Measurements from ENCODE around the gene ANAPC16.

ANAPC16 gene

DNA sequence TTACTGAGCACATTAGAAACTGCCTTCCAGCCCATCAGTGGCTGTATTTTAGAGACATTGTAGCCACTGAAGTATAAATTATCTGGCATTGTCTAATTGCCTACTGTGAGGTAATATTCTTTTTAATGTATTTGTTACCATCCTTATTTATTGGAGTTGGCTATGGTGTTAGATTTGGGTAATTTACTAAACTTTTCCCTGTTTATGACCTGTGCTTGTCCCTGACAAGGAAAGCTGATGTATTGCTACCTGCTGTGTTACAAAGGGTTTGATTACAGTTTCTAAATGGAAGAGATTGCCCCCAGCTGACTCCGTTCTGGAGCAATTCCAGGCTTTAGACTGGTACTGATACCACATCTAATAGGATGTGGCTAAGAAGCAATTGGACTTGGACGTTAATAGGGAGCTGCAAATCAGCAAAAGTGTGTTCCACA lies 12.5 kb downstream of the ANAPC16 start:
- peaks cover 40% of the 10 kb centered on the region for H3K36me3 ChIP-seq (ENCODE audit: control insufficient read depth, insufficient read depth, low read length)
- no peaks in the 10 kb centered on the region for H3K9me3 ChIP-seq (ENCODE audit: control insufficient read depth, insufficient read depth, low read depth, low read length)
- no peak overlapping the region for H3K4me3 ChIP-seq (ENCODE audit: low read depth, low read length)
- no peak overlapping the region for H3K27ac ChIP-seq (ENCODE audit: low read depth, low read length)
- H3K27me3 ChIP-seq (ENCODE audit: control insufficient read depth, insufficient read depth, low read length) = no peaks in the 10 kb centered on the region
- no peak overlapping the region for H3K9ac ChIP-seq (ENCODE audit: low read length)
- peaks cover 14% of the 10 kb centered on the region for H3K4me1 ChIP-seq (ENCODE audit: control insufficient read depth, insufficient read depth, low read length)

- Histone ChIP-seq H3K4me1 (ENCODE audit: control insufficient read depth, insufficient read depth, low read length) (peaks cover 14% of the 10 kb centered on the region), H3K9me3 (ENCODE audit: control insufficient read depth, insufficient read depth, low read depth, low read length) (no peaks in the 10 kb centered on the region), H3K4me3 (ENCODE audit: low read depth, low read length) (no peak overlapping the region), H3K27ac (ENCODE audit: low read depth, low read length) (no peak overlapping the region), H3K36me3 (ENCODE audit: control insufficient read depth, insufficient read depth, low read length) (peaks cover 39% of the 10 kb centered on the region), H3K27me3 (ENCODE audit: control insufficient read depth, insufficient read depth, low read length) (no peaks in the 10 kb centered on the region), H3K9ac (ENCODE audit: low read length) (no peak overlapping the region)
These were observed 13.7 kb downstream of the ANAPC16 start for GRCh38 chr10:72229261-72230251.

- peaks cover 6% of the 10 kb centered on the region for H3K4me1 ChIP-seq (ENCODE audit: control insufficient read depth, insufficient read depth, low read length)
- no peak overlapping the region for H3K9ac ChIP-seq (ENCODE audit: low read length)
- H3K36me3 ChIP-seq (ENCODE audit: control insufficient read depth, insufficient read depth, low read length) = peaks cover 52% of the 10 kb centered on the region
- H3K4me3 ChIP-seq (ENCODE audit: low read depth, low read length) = no peak overlapping the region
- H3K27me3 ChIP-seq (ENCODE audit: control insufficient read depth, insufficient read depth, low read length) = no peaks in the 10 kb centered on the region
- no peak overlapping the region for H3K27ac ChIP-seq (ENCODE audit: low read depth, low read length)
- H3K9me3 ChIP-seq (ENCODE audit: control insufficient read depth, insufficient read depth, low read depth, low read length) = no peaks in the 10 kb centered on the region
These were observed 17.8 kb downstream of the ANAPC16 start for GRCh38 chr10:72233621-72234020.

GRCh38 chr10:72234560-72235095 lies 18.8 kb downstream of the ANAPC16 start:
- Histone ChIP-seq H3K4me3 (ENCODE audit: low read depth, low read length) (no peak overlapping the region), H3K27me3 (ENCODE audit: control insufficient read depth, insufficient read depth, low read length) (no peaks in the 10 kb centered on the region), H3K36me3 (ENCODE audit: control insufficient read depth, insufficient read depth, low read length) (peaks cover 49% of the 10 kb centered on the region), H3K27ac (ENCODE audit: low read depth, low read length) (no peak overlapping the region), H3K9ac (ENCODE audit: low read length) (no peak overlapping the region), H3K4me1 (ENCODE audit: control insufficient read depth, insufficient read depth, low read length) (no peaks in the 10 kb centered on the region), H3K9me3 (ENCODE audit: control insufficient read depth, insufficient read depth, low read depth, low read length) (no peaks in the 10 kb centered on the region)

DNA sequence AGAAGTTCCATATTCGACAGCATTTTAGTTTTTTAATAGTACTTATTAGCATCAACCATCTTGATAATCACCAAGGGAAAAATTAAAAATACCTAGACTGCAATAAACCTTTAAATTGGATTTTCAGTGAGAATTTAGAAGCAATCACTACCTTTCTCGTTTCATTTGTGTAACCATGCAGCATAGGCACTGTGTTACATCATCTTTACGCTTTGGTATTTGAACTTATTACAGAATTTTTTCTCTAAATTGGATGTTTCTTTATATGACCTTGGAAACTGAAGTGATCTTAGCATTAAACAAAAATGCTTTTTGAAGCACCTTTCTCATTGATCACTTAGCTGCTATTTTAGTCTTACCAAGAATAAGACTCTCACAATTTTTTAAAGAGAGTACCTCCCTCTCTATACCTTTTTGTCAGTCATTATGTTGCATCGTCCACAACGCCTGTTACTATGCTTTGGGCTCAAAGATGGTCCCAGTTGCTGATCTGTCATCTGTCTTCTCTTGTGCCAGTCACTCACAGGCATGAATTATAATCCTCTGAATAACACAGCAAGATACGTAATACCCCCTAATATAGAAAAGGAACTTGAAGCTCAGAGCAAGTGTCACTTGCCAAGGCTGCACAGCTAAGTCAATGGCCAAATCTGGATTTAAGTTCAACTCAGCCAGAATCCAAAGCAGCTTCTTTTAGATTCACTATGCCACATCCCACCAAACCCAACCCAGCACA lies 19.9 kb downstream of the ANAPC16 start:
- Histone ChIP-seq H3K27ac (ENCODE audit: low read depth, low read length) (no peak overlapping the region), H3K4me1 (ENCODE audit: control insufficient read depth, insufficient read depth, low read length) (no peaks in the 10 kb centered on the region), H3K36me3 (ENCODE audit: control insufficient read depth, insufficient read depth, low read length) (peaks cover 40% of the 10 kb centered on the region), H3K9ac (ENCODE audit: low read length) (no peak overlapping the region), H3K4me3 (ENCODE audit: low read depth, low read length) (no peak overlapping the region), H3K9me3 (ENCODE audit: control insufficient read depth, insufficient read depth, low read depth, low read length) (no peaks in the 10 kb centered on the region), H3K27me3 (ENCODE audit: control insufficient read depth, insufficient read depth, low read length) (no peaks in the 10 kb centered on the region)

- Histone ChIP-seq H3K36me3 (ENCODE audit: control insufficient read depth, insufficient read depth, low read length) (peaks cover 22% of the 10 kb centered on the region), H3K27ac (ENCODE audit: low read depth, low read length) (no peak overlapping the region), H3K9ac (ENCODE audit: low read length) (no peak overlapping the region)
These were observed 22.8 kb downstream of the ANAPC16 start for GRCh38 chr10:72238392-72239175.

DNA sequence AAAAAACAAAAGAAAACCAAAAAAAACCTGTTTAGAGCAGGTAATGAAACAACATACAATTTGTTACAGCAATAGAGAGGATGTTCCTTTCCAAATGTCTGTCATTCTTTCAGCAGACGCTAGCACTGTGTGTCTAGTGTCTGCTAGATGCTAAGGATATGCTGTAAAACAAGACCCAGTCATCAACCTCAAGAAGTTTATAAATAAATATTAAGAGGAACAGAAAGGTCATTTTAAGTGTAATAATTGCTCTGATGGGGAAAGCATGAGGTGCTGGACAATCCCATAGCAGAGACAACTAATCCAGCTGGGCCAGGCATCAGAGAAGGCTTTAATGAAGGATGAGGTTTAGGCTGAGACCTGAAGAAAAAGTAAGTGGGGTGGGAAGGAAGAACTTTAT lies 23.6 kb downstream of the ANAPC16 start:
- Histone ChIP-seq H3K4me1 (ENCODE audit: control insufficient read depth, insufficient read depth, low read length) (peaks cover 5% of the 10 kb centered on the region), H3K4me3 (ENCODE audit: low read depth, low read length) (no peak overlapping the region), H3K9me3 (ENCODE audit: control insufficient read depth, insufficient read depth, low read depth, low read length) (no peaks in the 10 kb centered on the region), H3K27ac (ENCODE audit: low read depth, low read length) (no peak overlapping the region), H3K27me3 (ENCODE audit: control insufficient read depth, insufficient read depth, low read length) (no peaks in the 10 kb centered on the region), H3K9ac (ENCODE audit: low read length) (no peak overlapping the region), H3K36me3 (ENCODE audit: control insufficient read depth, insufficient read depth, low read length) (peaks cover 18% of the 10 kb centered on the region)

More at GRCh38 chr10:72238392-72239175, 22.8 kb downstream of the ANAPC16 start:
- peaks cover 5% of the 10 kb centered on the region for H3K4me1 ChIP-seq (ENCODE audit: control insufficient read depth, insufficient read depth, low read length)
- H3K4me3 ChIP-seq (ENCODE audit: low read depth, low read length) = no peak overlapping the region
- H3K27me3 ChIP-seq (ENCODE audit: control insufficient read depth, insufficient read depth, low read length) = no peaks in the 10 kb centered on the region
- no peaks in the 10 kb centered on the region for H3K9me3 ChIP-seq (ENCODE audit: control insufficient read depth, insufficient read depth, low read depth, low read length)

- Histone ChIP-seq H3K4me3 (ENCODE audit: low read depth, low read length) (no peak overlapping the region), H3K27me3 (ENCODE audit: control insufficient read depth, insufficient read depth, low read length) (no peaks in the 10 kb centered on the region), H3K4me1 (ENCODE audit: control insufficient read depth, insufficient read depth, low read length) (peaks cover 11% of the 10 kb centered on the region), H3K9me3 (ENCODE audit: control insufficient read depth, insufficient read depth, low read depth, low read length) (no peaks in the 10 kb centered on the region), H3K27ac (ENCODE audit: low read depth, low read length) (no peak overlapping the region), H3K36me3 (ENCODE audit: control insufficient read depth, insufficient read depth, low read length) (peaks cover 12% of the 10 kb centered on the region), H3K9ac (ENCODE audit: low read length) (no peak overlapping the region)
These were observed 24.6 kb downstream of the ANAPC16 start for GRCh38 chr10:72240371-72240770.

- H3K4me3 ChIP-seq (ENCODE audit: low read depth, low read length) = no peak overlapping the region
- no peaks in the 10 kb centered on the region for H3K27me3 ChIP-seq (ENCODE audit: control insufficient read depth, insufficient read depth, low read length)
- no peak overlapping the region for H3K27ac ChIP-seq (ENCODE audit: low read depth, low read length)
- H3K9me3 ChIP-seq (ENCODE audit: control insufficient read depth, insufficient read depth, low read depth, low read length) = no peaks in the 10 kb centered on the region
- H3K4me1 ChIP-seq (ENCODE audit: control insufficient read depth, insufficient read depth, low read length) = peaks cover 11% of the 10 kb centered on the region
- H3K9ac ChIP-seq (ENCODE audit: low read length) = no peak overlapping the region
- H3K36me3 ChIP-seq (ENCODE audit: control insufficient read depth, insufficient read depth, low read length) = 0 out of 2 replicates have a peak, but pooled peaks cover 3% of the 10 kb centered on the region
These were observed 26.0 kb downstream of the ANAPC16 start for GRCh38 chr10:72241691-72242252.

GRCh38 chr10:72242675-72243074 lies 26.9 kb downstream of the ANAPC16 start:
- no peaks in the 10 kb centered on the region for H3K27me3 ChIP-seq (ENCODE audit: control insufficient read depth, insufficient read depth, low read length)
- peaks cover 14% of the 10 kb centered on the region for H3K4me1 ChIP-seq (ENCODE audit: control insufficient read depth, insufficient read depth, low read length)
- no peak overlapping the region for H3K4me3 ChIP-seq (ENCODE audit: low read depth, low read length)
- H3K9me3 ChIP-seq (ENCODE audit: control insufficient read depth, insufficient read depth, low read depth, low read length) = no peaks in the 10 kb centered on the region
- H3K9ac ChIP-seq (ENCODE audit: low read length) = no peak overlapping the region
- H3K27ac ChIP-seq (ENCODE audit: low read depth, low read length) = no peak overlapping the region
- no peaks in the 10 kb centered on the region for H3K36me3 ChIP-seq (ENCODE audit: control insufficient read depth, insufficient read depth, low read length)
